ENCODE results near the gene ZNF710.

DNA sequence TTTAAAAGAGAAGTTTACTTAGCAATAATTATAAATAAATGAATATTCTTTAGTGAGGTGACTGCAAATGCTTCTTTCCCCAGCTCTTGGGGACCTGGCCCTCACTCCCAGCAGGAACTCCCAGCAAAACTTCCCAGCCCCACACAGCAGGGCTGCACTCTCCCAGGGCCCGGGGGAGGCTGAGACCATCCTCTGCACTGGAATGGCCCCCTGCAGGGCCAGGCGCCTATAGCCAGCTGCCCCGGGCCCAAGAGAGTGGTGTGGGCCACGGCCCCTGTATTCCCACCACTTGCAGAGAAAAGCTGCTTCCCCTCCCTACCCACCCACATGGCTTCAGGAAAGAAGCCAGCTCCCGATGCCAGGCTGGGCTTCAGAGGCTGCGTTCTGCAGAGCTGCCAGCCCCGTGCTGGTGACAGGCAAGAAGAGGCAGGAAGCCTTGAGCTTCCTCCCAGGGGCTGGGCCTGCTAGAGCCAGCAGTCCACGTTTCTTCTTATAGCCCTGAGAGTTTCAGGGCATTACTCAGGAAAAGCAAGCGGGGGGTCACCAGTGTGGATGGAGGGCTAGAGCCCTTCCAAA lies 81.1 kb downstream of the ZNF710 start:
- TF ChIP-seq, protein P1, sequence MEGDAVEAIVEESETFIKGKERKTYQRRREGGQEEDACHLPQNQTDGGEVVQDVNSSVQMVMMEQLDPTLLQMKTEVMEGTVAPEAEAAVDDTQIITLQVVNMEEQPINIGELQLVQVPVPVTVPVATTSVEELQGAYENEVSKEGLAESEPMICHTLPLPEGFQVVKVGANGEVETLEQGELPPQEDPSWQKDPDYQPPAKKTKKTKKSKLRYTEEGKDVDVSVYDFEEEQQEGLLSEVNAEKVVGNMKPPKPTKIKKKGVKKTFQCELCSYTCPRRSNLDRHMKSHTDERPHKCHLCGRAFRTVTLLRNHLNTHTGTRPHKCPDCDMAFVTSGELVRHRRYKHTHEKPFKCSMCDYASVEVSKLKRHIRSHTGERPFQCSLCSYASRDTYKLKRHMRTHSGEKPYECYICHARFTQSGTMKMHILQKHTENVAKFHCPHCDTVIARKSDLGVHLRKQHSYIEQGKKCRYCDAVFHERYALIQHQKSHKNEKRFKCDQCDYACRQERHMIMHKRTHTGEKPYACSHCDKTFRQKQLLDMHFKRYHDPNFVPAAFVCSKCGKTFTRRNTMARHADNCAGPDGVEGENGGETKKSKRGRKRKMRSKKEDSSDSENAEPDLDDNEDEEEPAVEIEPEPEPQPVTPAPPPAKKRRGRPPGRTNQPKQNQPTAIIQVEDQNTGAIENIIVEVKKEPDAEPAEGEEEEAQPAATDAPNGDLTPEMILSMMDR (IDR thresholded peaks at IDR 0.05; ENCODE audit: extremely low read depth in 1 of 2, insufficient read depth in 1 of 2, low read depth in 1 of 2, low read length in 2 of 2), result no peak
- TF ChIP-seq POLR2A (IDR thresholded peaks at IDR 0.05; ENCODE audit: low read depth, low read length) (no peak), JUN (IDR thresholded peaks at IDR 0.05; ENCODE audit: borderline replicate concordance, insufficient read depth, insufficient read length, low read depth) (no peak), EZH2 (IDR thresholded peaks at IDR 0.05; ENCODE audit: borderline replicate concordance, low read depth, low read length, severe bottlenecking) (no peak), POLR2AphosphoS5 (IDR thresholded peaks at IDR 0.05; ENCODE audit: insufficient read depth, low read depth, low read length) (no peak), GATA2 (IDR thresholded peaks at IDR 0.05; ENCODE audit: insufficient read depth, insufficient read length, low read depth, low read length) (no peak), FOS (IDR thresholded peaks at IDR 0.05; ENCODE audit: borderline replicate concordance, insufficient read depth, low read length) (no peak), MYC (IDR thresholded peaks at IDR 0.05; ENCODE audit: low read depth, low read length) (no peak)
- TF ChIP-seq, protein P2, sequence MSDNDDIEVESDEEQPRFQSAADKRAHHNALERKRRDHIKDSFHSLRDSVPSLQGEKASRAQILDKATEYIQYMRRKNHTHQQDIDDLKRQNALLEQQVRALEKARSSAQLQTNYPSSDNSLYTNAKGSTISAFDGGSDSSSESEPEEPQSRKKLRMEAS (IDR thresholded peaks at IDR 0.05; ENCODE audit: insufficient read depth, insufficient read length), result no peak
